Esophagus muscularis mucosa (tissue), 3 donors: ENCODE measurements around the gene AHNAK2.

Experiments
- CTCF ChIP-seq, 3 experiments: fragments of 200-600 bp in 2 of 3; fragments of 450-650 bp in 1 of 3; sonication (generic) in 2 of 3; IDR thresholded peaks; one replicate each; pipeline ENCODE4 v1.5.1; 2017 to 2019; ENCODE audit warnings: antibody characterized with exemption in 3 of 3, mild to moderate bottlenecking in 2 of 3, moderate library complexity in 1 of 3
- POLR2A ChIP-seq: fragments of 450-650 bp; IDR thresholded peaks from one replicate; pipeline ENCODE4 v1.6.1; 2017; ENCODE audit warnings: antibody characterized with exemption, moderate library complexity, mild to moderate bottlenecking, low read depth

- TF ChIP-seq POLR2A (no peak), CTCF (IDR thresholded peaks at IDR 0.05) (no peak)
Measured at GRCh38 chr14:104912053-104912452, 66.1 kb downstream of the AHNAK2 start.
